Epithelial cell of prostate (primary cell): ENCODE measurements around the gene CACNA1G.

ENCODE experiments used
- DNase-seq: peaks from one replicate; pipeline ENCODE4 v3.0.0-alpha.2; 2011; ENCODE audit warnings: low read depth, low spot score
- H3K27ac ChIP-seq: fragments of 450-650 bp; 2 replicates; pipeline ENCODE4 v1.5.1; 2017; ENCODE audit warnings: mild to moderate bottlenecking

CACNA1G gene

GRCh38 chr17:50532452-50533024 lies 28.0 kb upstream of the CACNA1G start, which contains the start of gene EPN3:
Gene EPN3 (plus strand): TSS chr17:50532735. CDS start chr17:50536557, 3,822 bp downstream.
- H3K27ac ChIP-seq = peak within 1 kb of the TSS; percentile 80
- DNase-seq = no peak

GRCh38 chr17:50533185-50533584 lies 27.3 kb upstream of the CACNA1G start:
- DNase-seq = no peak
- peak overlapping the region; percentile 80 for H3K27ac ChIP-seq

- no peak for DNase-seq
- peak overlapping the region; percentile 80 for H3K27ac ChIP-seq
Measured at GRCh38 chr17:50533720-50534148, 26.8 kb upstream of the CACNA1G start.

GRCh38 chr17:50534222-50534978 lies 26.1 kb upstream of the CACNA1G start:
- no peak for DNase-seq
- peak overlapping the region; percentile 80 for H3K27ac ChIP-seq

GRCh38 chr17:50534979-50535326 lies 25.6 kb upstream of the CACNA1G start:
- peak overlapping the region; percentile 80 for H3K27ac ChIP-seq
- DNase-seq = no peak

- H3K27ac ChIP-seq = no peak overlapping the region
- no peak for DNase-seq
Measured at GRCh38 chr17:50535407-50535806, 25.1 kb upstream of the CACNA1G start.

- no peak overlapping the region for H3K27ac ChIP-seq
Measured at GRCh38 chr17:50536683-50537646, 23.6 kb upstream of the CACNA1G start.

GRCh38 chr17:50537721-50538548 lies 22.6 kb upstream of the CACNA1G start:
- no peak for DNase-seq
- no peak overlapping the region for H3K27ac ChIP-seq

More at GRCh38 chr17:50536683-50537646, 23.6 kb upstream of the CACNA1G start:
- no peak for DNase-seq

GRCh38 chr17:50538549-50539410 lies 21.7 kb upstream of the CACNA1G start:
- DNase-seq = no peak
- no peak overlapping the region for H3K27ac ChIP-seq

- peak; percentile 65 for DNase-seq
- peak overlapping the region; percentile 51 for H3K27ac ChIP-seq
Measured at GRCh38 chr17:50539762-50540559, 20.6 kb upstream of the CACNA1G start.

GRCh38 chr17:50540560-50541401 lies 19.7 kb upstream of the CACNA1G start:
- peak overlapping the region; percentile 51 for H3K27ac ChIP-seq
- DNase-seq = no peak

GRCh38 chr17:50541402-50541715 lies 19.2 kb upstream of the CACNA1G start:
- H3K27ac ChIP-seq = peak overlapping the region; percentile 67
- no peak for DNase-seq

GRCh38 chr17:50541716-50542688 lies 18.5 kb upstream of the CACNA1G start:
- peak overlapping the region; percentile 67 for H3K27ac ChIP-seq
- DNase-seq = no peak

GRCh38 chr17:50542795-50543774 lies 17.4 kb upstream of the CACNA1G start:
- peak overlapping the region; percentile 67 for H3K27ac ChIP-seq
- no peak for DNase-seq

- H3K27ac ChIP-seq = no peak overlapping the region
- no peak for DNase-seq
Measured at GRCh38 chr17:50544516-50544915, 16.0 kb upstream of the CACNA1G start.
